GM19467 (cell line): Measurements from ENCODE around the gene MAMDC2.
A peak's percentile ranks its signal among the peaks of the same experiment; 100 is the strongest.
"Not testable (repeated sequence)": the region's sequence is repeated elsewhere in the genome, so short reads cannot be mapped to it uniquely, and the experiment has no call there.

Source experiments
- ATAC-seq: cut with Tn5 transposase; IDR thresholded peaks from one replicate; pipeline ENCODE4 v1.9.1; 2021; ENCODE audit warnings: mild to moderate bottlenecking, moderate library complexity; ENCODE audit not compliant: unreplicated experiment

Gene MAMDC2

DNA sequence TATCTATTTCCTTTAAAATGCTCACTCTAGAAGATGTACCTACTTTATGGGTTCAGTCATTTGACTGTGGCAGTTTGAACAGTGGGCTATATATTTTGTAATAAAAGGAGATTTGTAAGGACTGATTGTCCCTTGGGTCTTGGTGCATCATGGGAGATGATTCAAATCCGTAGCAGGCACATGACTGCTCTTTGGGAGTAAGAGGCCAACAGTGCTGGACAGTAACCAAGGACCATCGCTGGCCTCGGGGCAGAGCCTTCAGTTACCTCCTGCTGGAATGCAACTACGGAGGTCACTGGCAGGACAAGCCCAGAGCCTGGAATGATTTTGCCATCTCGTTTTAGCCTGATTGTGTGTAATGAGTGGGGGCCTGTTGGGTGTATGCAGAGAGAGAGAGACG lies 7.0 kb upstream of the MAMDC2 start:
- ATAC-seq = no peak

DNA sequence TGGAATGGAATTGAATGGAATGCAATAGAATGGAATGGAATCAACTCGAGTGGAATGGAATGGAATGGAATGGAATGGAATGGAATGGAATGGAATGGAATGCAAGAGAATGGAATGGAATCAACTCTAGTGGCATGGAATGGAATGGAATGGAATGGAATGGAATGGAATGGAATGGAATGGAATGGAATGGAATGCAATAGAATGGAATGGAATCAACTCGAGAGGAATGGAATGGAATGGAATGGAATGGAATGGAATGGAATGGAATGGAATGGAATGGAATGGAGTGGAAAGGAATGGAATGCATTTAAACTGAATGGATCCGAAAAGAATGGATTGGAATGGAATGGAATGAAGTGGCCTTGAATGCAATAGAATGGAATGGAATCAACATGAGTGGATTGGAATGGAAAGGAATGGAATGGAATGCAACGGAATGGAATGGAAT lies 5.5 kb upstream of the MAMDC2 start:
- ATAC-seq = not testable (repeated sequence)

DNA sequence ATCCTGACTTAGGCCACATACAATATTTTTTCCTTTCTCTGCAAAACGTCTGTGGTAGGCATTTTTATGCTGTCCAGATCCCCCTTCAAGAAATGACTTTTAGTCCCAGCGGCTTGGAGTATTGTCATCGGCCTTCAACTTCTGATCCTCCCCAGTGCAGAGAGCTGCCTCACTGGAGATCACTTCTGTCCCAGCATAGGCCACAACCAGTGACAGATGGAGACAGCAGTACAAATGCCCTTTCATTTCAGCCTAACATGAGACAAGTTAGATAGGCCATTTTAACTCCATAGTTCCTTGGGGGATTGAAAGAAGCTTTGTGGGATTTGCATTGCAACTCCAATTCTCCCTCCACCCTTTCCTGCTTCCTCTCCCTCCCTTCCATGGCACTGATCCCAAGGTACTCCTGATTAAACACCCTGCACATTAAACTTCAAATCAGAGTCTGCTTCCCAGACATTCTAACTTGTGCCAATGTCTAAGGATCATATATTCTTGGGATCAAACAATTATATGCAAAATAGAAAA lies 3.2 kb upstream of the MAMDC2 start:
- ATAC-seq = no peak

DNA sequence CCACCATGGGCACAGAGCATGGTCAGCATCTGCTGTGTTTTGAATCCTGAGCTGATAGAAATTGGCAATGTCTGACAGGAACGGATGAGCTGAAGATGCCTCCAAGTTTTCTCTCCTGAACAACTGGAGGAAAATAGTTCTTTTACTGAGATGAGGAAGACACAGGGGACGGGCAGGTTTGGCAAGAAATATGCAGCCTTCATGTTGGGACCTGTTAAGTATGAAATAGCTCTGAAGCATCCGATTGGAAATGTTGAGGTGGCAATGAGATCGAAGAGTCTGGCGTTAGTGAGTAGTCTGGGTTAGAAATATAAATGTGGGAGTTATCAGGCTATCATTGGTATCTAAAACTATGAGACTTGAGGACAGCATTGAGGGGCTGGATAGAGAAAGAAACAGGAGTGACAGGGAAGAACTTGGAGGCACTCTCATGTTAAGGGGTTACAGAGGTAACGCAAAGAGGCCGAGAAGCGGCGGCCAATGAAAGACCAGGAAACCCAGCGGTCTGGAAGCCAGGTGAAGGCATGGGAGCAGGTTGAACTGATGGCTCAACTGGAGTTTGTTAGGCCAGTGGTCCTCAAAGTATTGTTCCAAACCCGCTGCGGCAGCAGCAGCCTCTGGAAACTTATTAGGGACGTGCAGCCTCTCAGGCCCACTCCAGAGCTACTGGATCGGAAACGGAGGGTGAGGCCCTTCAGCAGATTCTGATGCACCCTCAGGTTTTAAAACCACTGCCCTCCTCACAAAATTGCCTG lies 1.0 kb upstream of the MAMDC2 start:
- no peak for ATAC-seq

DNA sequence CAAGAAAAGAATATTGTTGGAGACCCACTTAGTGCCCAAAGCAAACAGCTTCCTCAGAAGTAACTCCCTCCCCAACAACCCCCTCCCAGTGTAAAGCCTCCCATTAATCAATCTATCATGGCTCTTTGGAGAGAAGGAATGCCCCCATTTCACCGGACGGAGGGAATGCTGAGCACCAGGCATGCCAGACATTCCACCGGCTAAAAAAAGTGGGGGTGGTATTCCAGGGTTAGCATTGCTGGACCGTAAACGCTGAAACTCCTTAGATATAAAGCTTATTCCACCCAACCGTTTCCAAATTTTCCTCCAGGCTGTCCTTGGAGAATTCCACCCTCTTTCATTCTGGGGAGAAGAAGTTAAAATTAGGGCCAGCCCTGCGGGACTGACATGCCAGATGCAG lies 363 bp upstream of the MAMDC2 start:
- no peak for ATAC-seq

DNA sequence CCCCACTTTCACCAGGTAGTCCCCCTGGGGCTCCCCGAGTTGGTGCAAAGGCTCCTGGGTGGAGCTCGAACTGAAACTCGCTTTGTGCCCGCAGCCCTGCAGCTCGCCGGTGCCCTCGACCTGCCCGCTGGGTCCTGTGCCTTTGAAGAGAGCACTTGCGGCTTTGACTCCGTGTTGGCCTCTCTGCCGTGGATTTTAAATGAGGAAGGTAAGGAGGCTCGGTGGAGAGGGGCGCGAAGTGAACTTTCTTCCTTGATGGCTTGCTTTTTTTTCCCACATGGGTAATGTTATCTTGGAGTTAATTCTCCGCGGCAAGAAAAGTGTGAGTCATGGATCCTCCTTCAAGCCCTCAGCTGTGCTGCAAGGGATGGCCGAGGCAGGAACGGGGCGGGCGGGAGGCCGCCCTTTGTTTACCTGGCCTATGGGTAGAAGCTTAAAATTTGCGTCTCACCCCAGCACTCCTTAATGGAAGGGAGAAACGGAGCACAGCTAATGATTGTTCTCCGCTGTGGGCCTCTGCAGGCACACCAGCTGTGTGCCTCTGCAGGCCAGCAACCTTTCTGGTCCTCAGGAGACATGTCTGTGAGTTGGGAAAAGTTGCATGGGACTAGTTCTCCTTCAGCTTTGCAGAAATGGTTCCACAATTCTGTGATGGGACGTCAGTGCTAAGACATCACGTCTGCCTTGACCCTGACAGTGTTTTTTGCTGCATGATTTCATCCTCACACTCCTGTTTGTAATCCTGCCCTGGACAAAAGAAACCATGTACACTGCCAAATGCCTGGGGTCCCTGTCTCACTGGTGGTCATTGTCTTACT lies 1.1 kb downstream of the MAMDC2 start:
- ATAC-seq = no peak

DNA sequence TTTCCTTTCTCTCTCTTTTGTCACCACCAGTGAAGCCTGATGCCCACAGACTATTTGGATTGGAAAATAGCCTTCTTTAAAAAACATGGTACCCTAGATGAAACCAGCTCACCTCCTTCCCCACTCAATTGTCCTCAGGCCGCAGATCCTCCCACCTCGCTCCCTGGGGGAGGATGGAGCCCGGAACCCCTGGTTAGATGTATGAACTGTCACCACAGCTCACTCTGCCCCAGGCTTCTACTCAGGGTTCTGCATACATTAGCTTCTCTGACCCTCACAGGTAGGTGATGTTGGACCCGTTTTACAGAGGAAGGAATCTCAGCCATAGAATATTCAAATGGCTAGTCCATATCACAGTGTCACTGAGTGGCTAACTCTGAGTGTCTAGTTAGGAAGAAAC lies 1.8 kb downstream of the MAMDC2 start:
- ATAC-seq = no peak

DNA sequence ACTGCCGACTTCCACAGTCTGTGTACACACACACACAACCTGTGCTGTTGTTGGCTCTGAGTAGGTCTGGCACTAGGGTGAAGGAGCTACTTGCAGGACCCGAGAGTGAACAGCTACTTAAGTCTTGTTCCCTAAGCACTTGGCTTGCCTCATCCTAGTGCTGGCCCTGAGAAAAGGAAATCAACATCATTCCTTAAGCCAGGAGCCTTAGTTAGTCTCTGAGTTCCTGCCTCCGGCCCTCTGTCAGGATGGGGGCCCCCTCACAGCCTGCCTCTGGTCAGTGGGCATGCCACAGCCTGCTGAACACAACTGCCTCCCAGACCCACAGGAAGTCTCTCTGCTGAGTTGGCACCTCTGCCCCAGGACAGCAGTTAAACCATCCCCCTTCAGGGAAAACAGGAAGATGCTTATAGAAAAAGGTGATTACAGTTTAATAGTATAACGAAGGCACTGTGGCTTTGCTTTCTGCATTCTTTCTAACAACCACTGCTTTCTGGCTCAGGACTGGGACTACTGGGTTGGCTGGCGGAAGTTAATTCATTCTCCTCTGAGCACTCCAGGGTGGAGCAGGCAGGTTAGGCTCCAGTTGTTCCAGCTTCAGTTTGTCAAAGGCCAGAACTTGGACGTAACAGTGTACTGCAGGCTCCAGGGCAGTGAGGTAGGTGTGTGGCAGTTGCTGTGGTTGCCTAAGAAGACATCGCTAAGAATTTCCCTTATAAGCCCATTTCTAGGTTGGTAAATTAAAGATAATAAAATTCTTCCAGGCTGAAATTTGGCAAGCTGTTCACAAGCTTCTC lies 2.8 kb downstream of the MAMDC2 start:
- no peak for ATAC-seq

DNA sequence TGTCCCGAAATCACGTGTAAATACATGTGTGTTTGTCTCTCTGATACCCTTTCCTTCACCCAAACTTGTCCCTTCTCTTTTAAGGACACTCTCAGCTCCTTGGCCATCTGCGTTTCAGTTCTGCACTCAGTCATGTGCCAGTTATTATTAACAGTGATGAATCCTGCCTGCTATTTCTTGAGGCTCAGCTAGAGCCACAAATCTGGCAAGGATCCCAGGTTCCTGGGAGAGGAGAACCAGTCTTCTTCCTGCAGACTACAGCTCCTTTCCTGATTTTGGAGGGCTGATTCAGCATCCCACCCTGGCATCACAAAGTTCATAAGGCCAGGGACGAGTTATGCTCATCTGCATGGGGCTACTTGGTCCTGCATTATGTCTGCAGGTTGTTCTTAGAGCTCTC lies 5.6 kb downstream of the MAMDC2 start:
- no peak for ATAC-seq

DNA sequence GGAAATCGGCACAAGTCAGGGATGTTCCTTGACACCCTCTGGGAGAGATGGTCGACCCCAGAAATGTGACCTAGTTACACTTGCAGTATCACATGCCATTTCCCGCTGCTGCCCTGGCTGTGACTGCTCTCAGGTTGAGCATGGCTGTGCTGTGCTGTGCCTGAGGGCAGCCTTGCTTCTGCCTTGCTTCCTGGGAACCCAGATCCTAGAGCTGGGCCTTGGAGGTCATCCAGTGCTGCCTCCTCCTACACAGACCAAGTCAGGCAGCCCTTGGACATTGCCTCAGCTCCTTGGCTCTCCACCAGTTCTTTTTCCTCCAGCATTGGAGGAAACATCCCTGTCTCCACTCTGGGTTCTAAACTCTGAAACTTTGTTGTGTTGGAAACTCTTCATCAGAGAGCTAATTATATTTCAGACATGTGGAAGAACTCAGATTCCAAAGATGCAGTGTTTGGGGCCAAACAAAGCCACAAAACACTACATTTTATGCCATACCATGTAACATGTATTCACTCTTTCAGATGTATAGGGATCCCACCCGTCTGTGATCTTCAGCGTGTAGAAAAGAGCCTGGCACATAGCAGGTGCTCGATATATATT lies 6.1 kb downstream of the MAMDC2 start:
- no peak for ATAC-seq

DNA sequence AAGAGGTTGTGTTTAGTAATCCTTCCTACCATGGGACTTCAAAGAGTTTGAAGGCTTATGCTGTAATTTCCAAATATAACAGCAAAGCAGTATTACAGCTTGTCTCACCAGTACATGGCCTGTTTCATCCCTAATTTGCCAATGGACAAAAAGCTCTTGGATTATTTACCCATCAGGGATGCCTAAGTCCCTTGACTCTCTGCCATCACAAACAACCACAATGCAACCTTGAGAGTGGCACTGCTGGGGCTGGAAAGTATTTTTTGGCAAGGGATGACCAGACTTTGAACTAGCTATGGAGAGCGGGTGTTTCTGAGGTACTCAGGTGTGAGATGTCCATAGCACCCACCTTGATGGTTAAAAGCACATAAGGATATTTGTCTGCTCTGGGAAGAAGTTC lies 9.1 kb downstream of the MAMDC2 start:
- ATAC-seq = no peak

DNA sequence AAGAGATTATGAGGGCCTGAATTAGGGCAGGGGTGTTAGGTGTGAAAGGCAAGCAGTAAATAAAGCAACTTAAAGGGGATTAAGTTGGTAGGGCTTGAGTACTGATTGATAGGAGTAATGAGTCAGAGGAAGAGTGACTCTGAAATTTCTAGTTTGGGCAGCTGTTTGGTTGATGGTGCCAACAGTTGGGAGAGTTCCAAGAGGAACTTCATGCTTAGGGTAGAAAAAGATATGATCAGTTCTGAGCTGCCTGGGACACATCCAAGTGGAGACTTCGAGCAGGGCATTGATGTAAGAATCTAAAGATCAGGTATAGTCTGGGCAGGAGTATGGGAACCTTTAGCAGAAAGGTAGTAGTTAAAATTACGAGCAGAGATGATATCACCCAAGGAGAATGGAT lies 10.2 kb downstream of the MAMDC2 start:
- ATAC-seq = no peak

DNA sequence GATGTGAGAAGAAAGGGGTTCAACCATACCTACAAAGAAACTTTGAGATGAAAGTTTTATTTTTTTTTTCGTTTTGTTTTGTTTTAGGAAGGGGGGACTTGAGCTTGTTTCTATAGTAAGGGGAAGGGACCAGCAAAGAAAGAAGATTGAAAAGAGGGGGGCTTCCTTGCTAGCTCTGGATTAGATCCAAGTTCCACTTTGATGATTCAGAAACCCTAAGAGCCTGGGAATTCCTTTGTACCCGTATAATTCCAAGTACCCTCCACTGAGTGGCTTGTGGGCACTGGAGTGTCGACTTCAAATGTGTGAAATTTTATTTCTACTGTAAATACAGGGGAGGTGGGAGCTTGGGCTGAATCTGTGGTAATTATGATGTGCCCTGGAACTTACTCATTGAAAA lies 10.9 kb downstream of the MAMDC2 start:
- ATAC-seq = no peak

DNA sequence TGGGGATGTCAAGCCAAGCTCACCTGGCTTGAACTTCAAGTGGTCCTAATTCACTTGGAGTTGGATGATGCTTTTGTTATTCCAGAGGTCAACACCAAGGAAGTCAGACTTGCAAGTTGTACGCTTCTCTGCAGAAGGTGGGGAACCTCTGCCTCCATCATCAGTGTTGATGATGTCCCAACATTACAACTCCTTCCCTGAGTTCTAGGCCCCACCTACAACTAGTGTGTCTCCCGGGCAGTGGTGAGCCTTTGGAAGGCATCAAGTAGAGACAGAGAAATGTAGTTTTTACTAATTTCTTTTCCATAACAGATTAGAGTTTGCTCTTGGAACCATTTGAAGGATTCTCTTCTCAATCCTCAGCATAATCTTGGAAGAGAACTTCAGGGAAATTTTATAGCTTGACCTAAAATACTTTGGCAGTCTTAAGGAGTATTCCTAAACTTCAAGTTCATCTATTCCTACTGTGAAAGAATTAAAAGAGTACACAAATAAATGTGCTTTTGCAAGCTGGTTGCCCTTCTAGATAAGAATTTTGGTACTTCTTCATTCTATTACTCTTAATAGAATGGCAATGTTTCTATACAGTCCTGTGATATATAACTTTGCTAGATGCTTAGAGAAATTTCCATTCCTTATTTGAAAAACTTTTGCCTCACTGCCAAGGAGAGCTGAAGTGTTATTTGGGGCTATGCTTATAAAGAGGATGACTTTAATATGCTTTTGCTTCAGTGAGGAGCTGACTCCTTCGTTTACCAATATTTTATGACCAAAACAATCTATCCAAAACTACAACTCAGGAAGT lies 12.0 kb downstream of the MAMDC2 start:
- ATAC-seq = no peak

DNA sequence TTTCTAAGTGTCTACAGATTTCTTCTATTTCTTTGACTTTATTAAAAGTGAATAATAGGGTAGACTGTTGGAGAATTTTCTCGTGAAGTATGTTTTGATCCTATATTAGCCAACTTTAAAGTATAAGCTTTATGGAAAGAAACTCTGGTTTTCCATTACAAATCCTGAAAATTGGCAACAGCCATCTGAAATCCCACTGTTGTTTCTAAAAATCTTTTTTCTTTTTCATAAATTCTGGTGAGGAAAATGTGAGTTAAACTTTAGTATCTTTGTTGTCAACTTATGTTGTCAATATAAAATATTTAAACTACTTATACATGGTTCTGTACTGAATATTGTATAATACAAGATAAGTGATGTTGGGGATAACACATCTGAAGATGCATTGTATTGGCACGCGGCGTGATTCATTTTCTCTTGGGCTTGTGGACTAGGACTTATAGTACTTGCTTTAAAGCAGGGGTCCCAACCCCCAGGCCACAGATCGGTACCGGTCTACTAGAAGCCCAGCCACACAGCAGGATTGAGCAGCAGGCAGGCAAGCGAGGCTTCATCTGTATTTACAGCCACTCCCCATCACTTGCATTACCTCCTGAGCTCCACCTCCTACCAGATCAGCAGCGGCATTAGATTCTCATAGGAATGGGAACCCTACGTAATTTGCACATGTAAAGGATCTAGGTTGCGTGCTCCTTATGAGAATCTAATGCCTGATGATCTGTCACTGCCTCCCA lies 12.7 kb downstream of the MAMDC2 start:
- ATAC-seq = no peak

DNA sequence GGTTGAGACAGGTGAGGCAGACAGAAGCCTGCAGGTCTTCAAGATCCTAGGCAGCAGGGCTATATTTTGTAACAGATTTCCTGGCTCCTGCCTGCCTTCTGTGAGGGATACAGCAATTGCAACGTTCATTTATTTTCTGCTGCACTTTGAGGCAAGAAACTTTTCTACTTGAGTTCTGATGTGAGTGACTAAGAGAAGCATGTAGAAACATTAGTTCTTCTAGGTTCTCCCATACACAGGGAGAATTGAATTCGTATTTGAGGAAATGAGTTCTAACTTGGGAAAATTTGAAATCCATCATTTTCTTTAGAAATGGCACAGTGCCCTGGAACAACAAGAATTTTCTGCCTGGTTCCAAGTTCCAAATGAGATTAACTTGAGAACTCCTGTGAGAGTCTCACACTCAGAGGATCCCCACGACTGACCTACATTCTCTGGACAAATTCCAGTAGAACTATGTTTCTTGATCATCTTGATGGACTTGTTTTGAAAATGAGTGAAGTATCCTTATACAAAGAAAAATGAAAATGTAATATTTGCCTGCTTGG lies 15.0 kb downstream of the MAMDC2 start:
- ATAC-seq = no peak

DNA sequence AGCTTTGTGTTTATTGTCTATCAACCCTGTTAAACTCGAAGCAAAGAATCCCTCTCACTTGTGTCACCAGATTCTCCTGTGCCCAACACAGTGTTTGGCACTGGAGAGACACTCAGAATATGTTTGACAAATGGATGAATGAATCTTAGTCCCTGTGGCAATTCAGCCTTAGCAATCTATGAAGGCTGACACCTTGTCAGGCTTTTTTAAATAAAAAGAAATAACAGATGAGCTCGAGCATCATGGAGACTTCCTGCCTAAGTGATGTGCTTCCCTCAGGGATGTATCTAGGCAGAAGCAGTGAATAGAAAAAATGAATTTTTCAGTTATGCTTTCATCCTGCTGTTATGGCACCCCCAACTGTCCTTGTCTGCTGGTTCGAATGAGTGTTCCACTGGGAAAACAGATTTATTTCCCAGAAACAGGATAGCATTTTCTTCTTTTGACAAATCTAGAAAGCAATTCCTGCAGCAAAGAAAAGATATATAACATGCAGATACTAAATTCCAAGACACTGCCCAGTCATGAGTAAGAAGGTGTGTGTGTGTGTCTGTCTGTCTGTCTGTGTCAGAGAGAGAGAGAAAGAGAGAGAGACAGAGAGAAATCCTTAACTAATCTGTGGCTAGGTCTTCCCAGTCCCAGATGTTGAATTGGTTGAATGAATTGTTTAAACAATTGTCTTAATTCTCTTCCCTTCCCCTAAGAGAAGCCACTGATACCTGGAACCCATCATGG lies 16.7 kb downstream of the MAMDC2 start:
- no peak for ATAC-seq

DNA sequence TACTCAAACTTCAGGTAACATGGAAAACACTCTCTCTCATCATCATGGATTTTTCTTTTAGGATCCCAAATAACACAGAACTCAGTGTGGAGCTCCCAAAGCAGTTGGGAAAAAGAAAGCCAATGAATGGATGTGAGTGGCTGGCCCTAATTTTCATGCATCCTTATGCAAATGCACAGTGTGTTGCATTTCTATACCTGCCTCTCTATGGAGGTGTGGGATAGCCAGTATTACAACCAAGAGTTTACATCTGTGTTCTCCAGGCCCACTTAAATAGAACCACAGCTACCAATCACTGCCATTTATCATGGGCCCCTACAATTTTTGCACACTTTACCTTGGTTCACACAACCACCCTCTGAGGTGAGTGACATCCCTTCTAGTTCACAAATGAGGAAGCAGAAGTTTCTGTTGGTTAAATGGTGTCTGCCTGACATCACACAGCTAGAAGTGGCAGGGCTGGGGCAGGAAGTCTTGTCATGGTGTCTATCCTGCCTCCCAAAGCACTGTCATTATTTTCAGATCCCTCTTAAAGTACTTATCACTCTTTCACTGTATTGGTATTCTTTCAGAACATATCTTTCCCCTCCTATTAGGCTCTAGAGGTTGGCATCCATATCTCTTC lies 17.3 kb downstream of the MAMDC2 start:
- peak; percentile 99 for ATAC-seq
